HG03045 (cell line): ENCODE results near the gene CMIP.

Experiments
- ATAC-seq: cut with Tn5 transposase; IDR thresholded peaks from one replicate; pipeline ENCODE4 v1.9.1; 2021; ENCODE audit warnings: mild to moderate bottlenecking, moderate library complexity; ENCODE audit not compliant: unreplicated experiment

CMIP gene

DNA sequence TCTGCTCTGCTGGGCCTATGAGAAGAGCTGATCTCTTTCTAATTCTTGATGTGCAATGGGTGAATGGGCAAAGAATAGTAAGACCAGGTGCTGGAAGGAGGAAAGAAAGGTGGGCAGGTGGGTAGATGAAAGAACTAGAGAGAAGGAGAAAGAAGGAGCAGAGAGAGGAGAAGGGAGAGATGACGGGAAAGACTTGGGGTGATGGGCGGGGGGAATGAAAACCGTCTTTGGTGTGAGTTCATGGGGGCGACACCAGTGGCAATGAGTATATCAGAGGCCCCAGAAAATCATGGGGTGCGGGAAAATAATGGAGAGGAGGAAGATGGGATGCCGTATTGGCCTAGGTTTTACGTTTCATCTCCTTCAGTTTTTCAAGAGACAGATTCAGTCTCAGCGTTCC is 205.7 kb downstream of the CMIP start:
- no peak for ATAC-seq

DNA sequence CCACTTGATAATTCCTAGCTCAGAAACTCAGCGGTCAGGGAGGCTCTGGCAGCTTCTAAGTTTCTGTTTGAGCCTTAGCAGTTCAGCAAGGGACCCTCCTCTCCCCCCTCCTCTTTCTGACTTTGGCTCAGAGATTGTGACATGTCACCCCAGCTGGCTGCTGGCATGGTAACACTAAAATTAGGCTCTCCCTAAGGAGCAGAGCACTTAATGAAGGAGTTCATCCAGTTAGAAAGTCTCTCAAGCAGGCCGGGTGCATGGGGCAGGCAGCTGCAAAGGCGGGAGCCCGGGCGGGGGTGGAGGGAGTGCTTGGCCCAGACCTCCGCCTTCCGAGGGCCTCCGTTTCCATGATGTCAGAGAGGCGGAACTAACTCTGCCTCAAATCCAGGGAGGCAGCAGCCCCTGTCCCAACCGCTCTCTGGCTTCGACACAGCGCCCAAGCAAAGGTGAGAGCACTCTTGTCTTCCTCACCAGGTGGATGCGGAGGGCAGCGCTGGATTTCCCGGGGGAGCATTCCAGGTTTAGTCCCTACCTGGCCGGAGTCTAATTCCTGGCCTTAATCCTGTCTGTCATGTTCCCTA is 206.5 kb downstream of the CMIP start:
- ATAC-seq = no peak

DNA sequence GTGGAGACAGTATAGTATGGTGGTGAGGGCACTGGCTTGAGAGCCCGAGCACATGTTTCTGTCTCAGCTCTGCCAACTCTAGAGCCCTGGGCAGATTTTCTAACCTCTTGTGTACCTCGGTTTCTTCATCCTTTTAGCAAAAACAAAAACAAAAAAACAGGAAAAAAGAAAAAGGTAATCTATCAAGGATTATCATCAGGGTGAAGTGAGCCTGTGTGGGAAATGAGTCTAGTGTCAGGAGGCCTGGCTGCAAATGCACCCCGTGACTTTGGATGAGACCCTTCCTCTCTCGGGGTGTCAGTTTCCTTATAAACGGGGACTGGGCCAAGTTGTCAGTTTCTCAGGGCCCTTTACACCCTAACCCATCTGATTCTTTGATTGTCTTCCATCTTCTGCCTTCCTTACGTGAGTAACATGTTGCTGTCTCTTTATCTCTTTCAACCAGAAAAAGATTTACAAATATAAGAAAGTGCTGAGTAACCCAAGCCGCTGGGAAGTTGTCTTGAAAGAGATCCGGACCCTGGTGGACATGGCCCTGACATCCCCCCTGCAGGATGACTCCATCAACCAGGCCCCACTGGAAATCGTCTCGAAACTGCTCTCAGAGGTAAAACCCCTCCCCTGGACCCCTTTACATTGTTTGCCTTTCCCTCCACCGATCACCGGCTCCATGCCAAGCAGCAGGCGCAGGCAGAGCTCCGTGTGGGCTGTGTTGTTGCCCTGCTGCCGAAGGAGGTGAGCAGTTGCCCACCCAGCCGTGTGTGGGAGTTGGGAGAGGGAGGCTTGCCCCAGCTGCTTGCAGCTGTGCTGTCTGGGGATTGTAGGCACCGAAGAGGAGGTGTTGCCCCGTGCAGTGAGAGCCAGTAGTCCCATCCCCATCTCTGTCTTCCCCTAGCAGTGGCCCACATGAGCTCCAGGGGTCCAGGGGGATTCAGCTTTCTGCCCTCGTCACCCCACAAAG is 207.4 kb downstream of the CMIP start:
- ATAC-seq = no peak

DNA sequence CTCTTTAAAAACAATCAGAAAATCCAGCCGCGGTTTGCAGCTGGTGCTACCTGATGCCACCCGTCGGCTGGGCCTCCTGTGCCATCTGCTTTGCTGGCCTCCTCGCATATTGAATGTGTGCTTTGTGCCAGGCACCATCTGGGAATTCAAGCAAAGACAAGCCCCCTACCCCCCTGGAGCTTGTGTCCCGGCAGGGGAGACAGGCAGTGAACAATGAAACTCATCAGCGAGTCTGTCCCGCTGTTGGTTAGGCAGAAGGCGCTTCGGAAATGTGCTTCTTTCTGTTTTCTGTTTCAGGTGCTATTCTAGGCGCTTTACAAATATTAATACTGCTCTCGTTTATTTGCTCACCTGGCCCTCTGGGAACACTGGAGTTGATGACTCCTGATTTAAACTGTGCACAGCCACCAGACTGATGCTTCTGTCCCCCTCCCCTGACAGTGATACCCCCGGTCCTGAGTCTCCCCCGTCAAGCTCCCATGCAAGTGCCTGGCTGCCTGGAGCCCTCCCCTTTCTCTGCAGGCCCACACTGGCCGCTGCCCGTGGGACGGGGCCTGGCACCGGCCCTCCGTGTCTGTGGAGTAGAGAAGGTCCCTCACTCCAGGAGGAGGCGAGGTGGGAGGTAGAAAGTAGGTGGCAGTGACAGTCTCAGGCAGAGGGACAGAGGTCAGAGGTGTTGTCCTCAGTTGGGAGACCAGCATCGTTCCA is 208.3 kb downstream of the CMIP start:
- ATAC-seq = no peak

DNA sequence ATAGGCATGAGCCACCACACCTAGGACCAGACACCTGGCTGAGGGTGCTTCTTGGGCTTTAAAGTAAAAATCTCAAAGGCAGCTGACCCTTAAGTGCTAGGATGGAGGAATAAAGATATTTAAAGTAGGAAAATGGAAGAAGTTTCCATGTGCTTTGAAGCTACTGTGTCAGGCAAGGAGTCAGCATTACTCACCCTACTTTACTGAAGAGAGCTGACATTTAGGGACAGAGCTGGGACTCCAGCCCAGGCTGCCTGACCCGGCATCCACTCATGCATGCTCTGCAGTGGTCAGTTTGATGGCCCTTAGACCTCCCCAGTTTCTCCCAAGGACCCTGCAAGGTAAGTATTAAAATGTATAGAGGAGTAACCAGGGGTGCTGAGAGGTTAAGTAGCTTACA is 209.7 kb downstream of the CMIP start:
- ATAC-seq = no peak

DNA sequence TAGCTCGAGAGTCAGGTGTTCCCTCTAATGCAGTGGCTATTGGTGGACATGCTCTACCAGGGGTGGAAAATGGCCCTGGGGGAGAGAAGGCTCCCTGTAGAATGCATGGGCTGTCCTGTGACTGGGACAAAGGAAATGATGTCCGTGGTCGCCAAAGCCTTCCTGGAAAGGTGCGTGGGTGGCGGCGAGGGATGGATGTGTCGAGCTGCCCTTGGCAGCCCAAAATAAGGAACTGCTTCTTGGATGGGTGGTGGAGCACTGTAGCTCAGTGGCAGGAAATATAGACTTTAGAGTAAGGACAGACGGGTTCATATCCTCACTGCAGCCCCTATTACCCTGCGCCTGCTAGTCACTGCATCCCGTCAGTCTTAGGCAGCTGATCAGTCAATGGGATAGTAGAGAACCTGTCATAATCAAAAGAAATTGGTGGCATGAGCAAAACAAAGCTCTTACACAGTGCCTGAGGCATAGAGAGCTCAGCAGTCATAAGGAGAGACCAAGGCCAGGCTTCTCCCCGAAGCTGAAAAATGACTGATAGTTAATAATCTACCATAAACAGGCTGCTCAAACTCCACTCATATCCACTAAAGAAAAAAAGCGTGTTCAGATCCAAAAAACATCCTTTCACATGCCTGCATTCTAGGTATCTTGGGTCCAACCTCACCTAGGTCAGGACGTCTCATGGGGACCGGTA is 211.0 kb downstream of the CMIP start:
- no peak for ATAC-seq

DNA sequence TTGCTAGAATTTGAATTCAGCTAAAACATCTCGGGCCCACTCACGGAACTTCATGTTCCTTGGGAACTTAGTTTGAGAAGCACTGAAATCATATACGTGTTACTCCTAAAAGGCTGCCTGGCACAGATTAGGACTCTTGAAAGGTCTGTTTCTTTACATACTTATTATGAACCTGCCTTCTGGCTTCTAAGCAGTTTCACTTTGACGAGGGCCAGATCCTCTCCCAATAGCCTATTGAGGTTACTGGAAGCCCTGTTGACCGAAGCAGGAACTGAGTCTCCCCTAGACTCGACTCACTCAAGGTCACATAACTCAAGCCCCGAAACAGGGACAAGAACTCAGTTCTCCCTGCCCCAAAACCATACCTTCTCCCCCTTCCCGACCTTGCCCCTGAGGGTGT is 212.6 kb downstream of the CMIP start:
- ATAC-seq = no peak

DNA sequence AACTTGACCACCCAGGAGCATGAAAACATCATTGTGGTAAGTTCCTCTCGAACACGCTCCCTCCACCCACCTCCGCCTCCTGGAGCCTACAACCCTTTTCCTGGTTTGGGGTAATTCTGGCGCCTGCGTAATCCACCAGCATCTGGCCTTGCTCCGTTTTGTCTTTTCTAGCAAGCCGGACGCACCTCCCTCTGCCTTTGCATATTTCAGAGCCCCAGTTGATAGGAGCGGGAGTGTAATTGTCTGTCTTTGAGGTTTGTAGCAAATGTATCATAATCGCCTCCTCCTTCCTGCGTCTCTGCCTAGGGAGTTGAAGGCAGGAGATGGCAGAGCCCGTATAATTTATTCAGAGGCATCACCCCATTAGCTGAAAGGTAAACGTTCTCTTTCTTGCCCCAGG is 213.2 kb downstream of the CMIP start:
- ATAC-seq = no peak

DNA sequence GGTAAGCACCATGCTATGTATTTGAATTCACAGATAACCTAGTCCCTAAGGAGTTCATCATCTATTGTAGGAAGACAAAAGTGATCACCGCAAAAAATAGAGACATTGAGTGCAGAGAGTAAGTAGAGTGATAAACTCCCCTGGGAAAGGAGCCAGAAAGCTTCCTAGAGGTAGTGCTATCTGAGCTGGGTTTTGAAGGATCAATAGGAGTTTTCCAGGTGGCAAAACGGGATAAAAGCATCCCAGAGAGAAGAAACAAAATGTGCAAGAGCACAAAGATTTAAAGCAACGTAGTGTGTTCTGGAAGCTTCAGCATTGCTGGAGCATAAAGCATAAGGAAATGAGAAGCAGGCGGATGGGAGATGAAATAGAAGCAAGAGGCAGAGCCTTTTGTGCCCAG is 213.8 kb downstream of the CMIP start:
- no peak for ATAC-seq

DNA sequence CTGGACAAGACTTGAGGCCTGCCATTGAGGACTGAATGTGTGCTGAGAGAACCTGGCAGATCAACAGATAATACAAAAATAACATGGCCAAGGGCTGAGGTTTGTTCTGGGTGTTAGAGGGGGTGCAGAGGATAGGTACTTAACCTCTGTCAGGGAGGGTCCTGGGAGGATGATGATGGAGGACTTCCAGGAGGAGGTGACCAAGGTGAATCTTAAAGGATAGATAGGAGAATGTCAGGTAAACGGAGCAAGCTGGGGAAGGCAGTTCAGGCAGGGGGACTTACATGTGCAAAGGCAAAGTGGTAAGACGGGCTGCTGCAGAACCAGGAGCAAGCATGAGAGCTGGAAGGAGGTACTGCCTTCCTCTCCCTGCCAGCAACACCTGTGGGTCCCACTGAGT is 214.6 kb downstream of the CMIP start:
- ATAC-seq = no peak

DNA sequence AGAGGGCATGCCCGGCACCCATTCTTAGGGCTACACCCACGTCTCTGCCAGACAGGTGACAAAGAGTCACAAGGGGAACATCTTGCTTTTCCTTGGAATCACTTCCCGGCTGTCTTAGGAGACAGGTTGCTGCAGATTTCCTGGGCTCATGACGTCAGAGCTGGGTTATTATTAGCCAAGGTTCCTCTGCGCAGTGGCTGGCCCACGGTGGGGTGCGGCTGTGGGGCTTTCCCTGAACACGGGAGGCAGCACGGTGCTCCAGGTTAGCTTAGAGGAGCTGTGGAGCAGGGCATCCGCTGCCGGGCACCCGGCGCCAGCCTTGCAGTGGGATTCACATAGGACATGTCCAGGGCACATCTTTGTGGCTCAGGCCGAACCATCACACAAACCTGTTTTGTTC is 216.5 kb downstream of the CMIP start:
- no peak for ATAC-seq

DNA sequence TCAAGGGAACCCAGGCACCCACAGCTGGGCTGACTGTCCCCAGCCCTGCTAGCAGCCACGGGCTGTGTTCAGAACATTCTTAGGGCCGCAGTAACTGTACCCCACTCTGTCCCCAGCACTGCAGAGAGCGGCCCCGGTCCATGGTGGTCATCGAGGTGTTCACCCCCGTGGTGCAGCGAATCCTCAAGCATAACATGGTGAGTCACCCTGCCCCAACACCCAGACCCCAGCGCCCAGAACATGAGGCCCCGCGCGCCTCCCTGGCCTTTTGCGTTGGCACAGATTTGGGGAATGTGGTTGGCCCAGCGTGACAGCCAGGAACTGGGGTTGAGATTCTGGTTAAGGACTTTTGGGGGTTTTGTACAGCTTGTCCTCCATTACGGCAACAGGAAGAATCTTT is 219.5 kb downstream of the CMIP start:
- ATAC-seq = no peak

DNA sequence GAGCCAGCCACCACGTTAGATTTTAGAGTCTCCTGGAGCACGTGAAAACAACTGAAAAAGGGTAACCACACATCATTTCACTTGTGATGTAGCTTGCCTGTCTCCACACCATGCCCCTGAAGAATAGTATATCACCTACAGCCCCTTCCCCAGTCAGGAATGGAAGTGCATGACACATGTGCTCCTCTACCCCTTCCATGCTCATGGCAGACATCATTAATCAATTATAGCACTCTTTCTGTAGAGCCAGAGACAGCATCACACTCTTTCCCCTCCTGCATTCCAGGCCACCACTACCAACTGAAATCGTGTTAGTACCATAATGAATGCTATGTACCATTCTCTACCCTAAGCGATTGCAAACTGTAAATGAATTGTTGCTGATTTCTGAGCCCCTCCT is 221.0 kb downstream of the CMIP start:
- ATAC-seq = no peak

DNA sequence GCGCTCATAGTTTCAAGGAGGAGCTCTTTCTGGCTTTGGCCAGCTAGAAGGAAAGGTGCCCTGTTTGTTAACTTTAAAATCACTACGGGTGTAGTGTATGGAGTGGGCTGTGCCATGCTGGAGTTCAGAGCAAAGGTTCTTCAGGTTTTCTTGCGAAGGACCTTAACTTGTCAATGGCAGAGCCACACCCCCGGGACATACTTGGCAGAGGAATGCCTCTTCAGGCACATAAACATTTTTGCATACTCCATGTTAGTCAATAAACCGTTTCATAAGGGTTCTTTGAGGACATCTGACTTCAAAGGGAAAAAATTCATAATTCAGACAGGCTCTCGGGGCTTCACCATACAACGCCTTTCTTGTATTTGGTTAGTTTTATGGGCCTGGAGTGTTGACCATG is 221.5 kb downstream of the CMIP start:
- no peak for ATAC-seq

DNA sequence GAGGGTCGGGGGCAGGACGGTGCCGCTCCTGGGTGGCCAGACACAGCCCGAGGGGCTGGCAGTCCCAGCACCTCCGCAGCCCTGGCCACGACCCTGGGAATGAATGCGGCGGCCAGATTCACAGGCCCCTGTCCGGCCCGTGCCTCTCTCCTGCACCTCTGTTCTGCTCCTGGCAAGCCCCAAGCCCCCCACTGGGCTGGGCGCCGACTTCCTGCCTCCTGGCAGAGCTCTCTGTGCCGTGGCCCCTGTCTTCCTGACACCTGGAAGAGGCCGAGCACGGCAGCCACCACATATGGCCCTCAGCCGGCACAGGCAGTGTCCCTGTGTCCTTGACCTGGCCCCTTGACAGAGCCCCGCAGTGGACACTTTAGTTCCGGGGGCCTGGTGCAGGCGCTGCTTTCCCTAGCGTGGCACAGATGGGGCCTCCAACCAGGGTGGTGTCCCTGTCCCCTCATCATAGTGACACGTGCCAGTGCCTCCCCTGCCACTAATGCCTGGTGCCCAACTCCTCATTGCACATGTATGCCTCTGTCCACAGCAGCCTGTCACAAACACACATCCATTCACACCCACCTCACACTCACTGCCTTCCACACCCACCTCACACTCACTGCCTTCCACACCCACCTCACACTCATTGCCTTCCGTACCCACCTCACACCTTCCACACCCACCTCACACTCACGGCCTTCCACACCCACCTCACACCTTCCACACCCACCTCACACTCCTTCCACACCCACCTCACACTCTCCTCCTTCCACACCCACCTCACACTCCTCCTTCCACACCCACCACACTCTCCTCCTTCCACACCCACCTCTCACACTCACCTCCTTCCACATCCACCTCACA is 223.9 kb downstream of the CMIP start:
- ATAC-seq = no peak

DNA sequence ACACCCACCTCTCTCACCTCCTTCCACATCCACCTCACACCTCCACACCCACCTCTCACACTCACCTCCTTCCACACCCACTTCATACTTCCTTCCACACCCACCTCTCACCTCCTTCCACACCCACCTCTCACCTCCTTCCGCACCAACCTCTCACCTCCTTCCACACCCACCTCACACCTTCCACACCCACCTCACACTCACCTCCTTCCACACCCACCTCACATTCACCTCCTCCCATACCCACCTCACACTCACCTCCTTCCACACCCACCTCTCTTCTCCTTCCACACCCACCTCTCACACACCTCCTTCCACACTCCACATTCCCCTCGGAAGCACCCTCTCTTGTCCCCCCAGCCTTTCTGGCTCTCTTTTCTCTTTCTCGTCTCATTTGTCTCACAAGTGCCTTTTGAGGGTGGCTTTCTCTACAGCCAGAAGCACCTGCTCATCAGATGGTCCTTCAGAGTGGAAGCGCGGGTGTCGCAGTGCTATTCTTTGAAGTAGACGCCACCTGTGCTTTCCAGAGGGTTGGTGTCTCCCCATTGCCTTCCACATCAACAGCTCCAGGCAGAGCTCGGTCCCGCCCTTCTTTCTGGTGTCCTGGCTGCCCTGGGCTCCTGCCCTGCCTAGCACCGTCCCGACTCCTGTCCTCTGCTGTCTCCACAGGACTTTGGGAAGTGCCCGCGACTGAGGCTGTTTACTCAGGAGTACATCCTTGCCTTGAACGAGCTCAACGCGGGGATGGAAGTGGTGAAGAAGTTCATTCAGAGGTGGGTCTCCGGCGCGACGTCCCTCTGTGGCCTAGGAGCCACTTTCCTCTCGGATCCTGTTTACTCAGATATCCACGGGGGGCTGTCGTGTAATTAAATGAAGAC is 225.1 kb downstream of the CMIP start:
- ATAC-seq = no peak

DNA sequence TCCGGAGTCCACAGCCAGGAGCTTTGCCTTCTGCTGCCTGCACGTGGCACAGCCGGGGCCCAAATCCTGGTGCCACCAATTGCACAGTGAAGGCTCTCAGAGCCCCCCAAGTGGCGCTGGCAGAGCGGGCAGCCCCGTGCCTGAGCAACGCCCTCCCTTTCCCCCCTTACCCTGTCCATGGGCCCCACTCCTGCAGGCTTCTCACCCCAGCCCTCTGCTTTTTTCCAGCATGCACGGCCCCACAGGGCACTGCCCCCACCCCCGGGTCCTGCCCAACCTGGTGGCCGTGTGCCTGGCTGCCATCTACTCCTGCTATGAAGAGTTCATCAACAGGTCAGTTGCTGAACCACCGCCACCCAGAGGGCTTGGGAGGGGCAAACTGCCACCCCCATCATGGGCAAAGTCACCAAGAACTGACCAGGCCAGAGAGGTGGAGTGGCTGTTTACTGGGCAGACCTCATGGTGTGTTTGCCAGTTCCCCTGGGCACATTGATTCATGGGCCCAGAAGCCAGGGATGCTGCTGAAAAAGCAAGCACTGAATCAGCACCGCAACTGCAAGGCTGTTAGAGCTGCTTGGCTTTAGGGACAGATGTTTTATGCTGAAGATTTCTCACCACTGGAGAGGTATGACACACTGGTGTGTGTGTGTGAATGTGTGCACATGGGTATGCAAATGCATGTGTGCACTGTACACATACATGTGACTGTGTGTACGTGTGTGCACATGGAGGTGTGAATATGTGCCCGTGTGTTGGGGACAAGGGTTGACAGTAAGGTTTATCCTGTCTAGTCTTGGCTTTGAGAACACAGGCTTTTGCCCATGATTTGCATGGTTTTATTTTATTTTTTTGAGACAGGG is 227.4 kb downstream of the CMIP start:
- ATAC-seq = no peak

DNA sequence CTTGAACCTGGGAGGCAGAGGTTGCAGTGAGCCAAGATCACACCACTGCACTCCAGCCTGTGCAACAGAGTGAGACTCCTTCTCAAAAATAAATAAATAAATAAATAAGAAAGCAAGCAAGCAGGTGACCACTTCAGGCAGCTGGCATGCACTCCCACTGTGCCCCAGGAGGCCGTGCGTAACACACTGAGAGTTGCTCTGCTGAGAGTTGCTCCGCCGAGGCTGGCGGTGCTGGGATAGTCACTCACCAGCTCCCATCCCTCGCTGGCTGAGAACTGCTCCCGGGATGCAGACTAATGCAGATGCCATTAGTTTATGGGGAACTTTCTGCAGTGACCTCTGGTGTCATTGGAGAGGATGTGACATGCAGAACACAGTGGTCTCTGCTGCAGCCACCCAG is 228.8 kb downstream of the CMIP start:
- ATAC-seq = no peak

DNA sequence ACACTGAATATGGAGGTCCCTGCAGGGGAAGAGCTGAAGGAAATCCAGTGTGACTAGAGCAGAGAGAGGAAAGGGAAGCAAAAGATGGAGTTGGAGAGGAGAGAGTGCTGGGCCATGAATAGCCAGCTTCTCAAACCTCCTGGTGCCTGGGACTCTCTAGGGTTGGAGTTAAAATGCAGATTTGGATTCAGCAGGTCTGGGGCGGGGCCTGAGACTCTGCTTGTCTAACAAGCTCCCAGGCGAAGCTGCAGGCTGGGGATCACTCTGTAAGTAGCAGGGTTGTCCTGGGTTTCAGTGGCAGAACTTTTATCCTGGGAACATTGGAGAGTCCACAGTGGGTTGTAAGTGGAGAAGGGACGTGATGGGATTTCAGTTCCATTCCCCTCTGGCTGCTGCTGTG is 231.1 kb downstream of the CMIP start:
- no peak for ATAC-seq
